Measurements from ENCODE around the gene STK40.

The STK40 gene

DNA sequence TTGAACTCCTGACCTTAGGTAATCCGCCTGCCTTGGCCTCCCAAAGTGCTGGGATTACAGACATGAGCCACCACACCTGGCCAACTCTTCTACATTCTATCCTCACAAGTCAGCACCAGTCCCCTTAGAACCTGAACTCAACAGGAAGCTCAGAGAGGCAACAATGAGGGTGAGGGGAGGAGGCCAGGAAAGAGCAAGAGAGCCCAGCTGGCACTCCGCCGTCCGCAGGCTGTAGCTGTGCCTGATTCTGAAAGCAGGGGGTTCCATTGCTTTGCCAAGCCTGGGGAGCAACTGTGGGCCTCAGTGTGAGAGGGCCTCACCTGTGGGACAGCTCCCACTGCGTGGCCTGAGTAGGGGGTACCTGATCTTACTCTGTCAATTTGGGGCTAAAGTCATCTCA lies 18.7 kb downstream of the STK40 start:
- no peak overlapping the region for H3K4me3 ChIP-seq (ENCODE audit: low read depth in 1 of 2, low read length in 2 of 2)
- peaks cover 20% of the 10 kb centered on the region for H3K4me1 ChIP-seq (ENCODE audit: insufficient read depth, low read length)
- H3K9ac ChIP-seq (ENCODE audit: low read depth, low read length): no peak overlapping the region
- DNase-seq (no peak), ATAC-seq (ENCODE audit: insufficient read depth, low read depth) (no peak)
- H3K79me2 ChIP-seq (ENCODE audit: insufficient read depth, low read length): peaks cover 17% of the 10 kb centered on the region
- H3K9me3 ChIP-seq (ENCODE audit: insufficient read depth, low read length, severe bottlenecking): no peaks in the 10 kb centered on the region
- peaks cover 12% of the 10 kb centered on the region for H4K20me1 ChIP-seq (ENCODE audit: insufficient read depth, low read length)
- no peak for TF ChIP-seq EZH2 (IDR thresholded peaks at IDR 0.05; ENCODE audit: borderline replicate concordance, low read depth, low read length, severe bottlenecking)
- TF ChIP-seq, protein P1, sequence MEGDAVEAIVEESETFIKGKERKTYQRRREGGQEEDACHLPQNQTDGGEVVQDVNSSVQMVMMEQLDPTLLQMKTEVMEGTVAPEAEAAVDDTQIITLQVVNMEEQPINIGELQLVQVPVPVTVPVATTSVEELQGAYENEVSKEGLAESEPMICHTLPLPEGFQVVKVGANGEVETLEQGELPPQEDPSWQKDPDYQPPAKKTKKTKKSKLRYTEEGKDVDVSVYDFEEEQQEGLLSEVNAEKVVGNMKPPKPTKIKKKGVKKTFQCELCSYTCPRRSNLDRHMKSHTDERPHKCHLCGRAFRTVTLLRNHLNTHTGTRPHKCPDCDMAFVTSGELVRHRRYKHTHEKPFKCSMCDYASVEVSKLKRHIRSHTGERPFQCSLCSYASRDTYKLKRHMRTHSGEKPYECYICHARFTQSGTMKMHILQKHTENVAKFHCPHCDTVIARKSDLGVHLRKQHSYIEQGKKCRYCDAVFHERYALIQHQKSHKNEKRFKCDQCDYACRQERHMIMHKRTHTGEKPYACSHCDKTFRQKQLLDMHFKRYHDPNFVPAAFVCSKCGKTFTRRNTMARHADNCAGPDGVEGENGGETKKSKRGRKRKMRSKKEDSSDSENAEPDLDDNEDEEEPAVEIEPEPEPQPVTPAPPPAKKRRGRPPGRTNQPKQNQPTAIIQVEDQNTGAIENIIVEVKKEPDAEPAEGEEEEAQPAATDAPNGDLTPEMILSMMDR (IDR thresholded peaks at IDR 0.05; ENCODE audit: borderline replicate concordance, extremely low read depth, low read length, poor library complexity, severe bottlenecking): no peak
- peaks cover 18% of the 10 kb centered on the region for H3K36me3 ChIP-seq (ENCODE audit: insufficient read depth, low read length)
- no peak overlapping the region for H3K4me2 ChIP-seq (ENCODE audit: insufficient read depth, low read length)
- H3K27me3 ChIP-seq (ENCODE audit: insufficient read depth, low read length, poor library complexity): no peaks in the 10 kb centered on the region
- no peak overlapping the region for H3K27ac ChIP-seq (ENCODE audit: low read length)
- no peak overlapping the region for H2AFZ ChIP-seq (ENCODE audit: low read depth, low read length)

DNA sequence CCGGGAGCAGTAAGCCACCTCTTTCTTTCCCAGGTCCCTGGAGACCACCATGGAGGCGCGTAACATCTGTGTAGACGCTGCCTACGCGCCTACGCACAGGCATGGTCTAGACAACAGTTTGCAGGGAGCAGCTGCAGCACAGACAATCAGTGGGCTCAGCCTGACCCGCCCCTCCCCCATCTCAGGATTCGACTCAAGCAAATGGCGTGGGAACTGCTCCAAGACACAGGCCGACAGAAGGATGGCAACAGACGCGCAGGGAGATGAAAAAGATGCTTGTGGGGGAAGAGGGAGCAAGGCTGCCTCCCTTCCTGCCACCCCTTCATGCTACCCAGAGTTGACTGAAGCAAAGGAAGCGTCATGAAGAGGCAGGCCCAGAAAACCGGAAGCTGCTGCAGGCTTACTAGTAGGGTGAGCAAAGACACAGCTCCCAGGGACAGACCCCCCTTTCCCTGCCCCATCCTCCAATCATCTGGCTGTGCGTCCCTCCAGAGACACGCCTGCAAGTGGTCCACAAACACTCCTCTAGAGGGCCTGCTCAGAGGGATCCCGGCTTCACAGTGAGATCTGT lies 19.5 kb downstream of the STK40 start:
- ATAC-seq (ENCODE audit: insufficient read depth, low read depth) (peak; percentile 91), DNase-seq (peak; percentile 85)
- Histone ChIP-seq H2AFZ (ENCODE audit: low read depth, low read length) (peak overlapping the region; percentile 76), H3K4me3 (ENCODE audit: low read depth in 1 of 2, low read length in 2 of 2) (peak overlapping the region in 1 of 2 experiments; percentile 50; a peak in 2 of 4 replicates), H3K4me2 (ENCODE audit: insufficient read depth, low read length) (peak overlapping the region; percentile 74), H4K20me1 (ENCODE audit: insufficient read depth, low read length) (peaks cover 12% of the 10 kb centered on the region), H3K9me3 (ENCODE audit: insufficient read depth, low read length, severe bottlenecking) (no peaks in the 10 kb centered on the region), H3K27ac (ENCODE audit: low read length) (peak overlapping the region; percentile 72), H3K36me3 (ENCODE audit: insufficient read depth, low read length) (peaks cover 18% of the 10 kb centered on the region), H3K27me3 (ENCODE audit: insufficient read depth, low read length, poor library complexity) (no peaks in the 10 kb centered on the region), H3K79me2 (ENCODE audit: insufficient read depth, low read length) (peaks cover 17% of the 10 kb centered on the region), H3K4me1 (ENCODE audit: insufficient read depth, low read length) (peaks cover 20% of the 10 kb centered on the region), H3K9ac (ENCODE audit: low read depth, low read length) (peak overlapping the region; percentile 42)
- TF ChIP-seq EZH2 (IDR thresholded peaks at IDR 0.05; ENCODE audit: borderline replicate concordance, low read depth, low read length, severe bottlenecking): no peak
- TF ChIP-seq, protein P1 (IDR thresholded peaks at IDR 0.05; ENCODE audit: borderline replicate concordance, extremely low read depth, low read length, poor library complexity, severe bottlenecking): peak; percentile 67

DNA sequence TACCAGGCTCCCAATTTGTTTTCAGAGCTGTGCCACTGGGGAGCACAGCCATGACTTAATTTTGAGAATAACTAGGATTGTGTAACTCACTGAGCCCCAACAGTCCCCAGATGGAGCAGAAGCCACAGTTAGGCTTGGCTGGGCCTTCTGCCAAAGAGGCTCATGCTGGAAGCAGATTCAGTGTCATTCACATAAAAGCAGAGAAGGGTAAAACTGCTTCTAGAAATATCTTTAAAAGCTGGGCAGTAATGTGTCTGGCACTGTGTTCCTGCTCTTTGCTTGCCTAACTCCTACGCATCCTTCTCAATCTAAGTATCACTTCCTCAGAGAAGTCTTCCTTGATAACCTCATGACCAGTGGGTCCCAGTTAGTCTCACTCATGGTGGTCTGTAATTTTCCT lies 20.3 kb downstream of the STK40 start:
- Histone ChIP-seq H3K27me3 (ENCODE audit: insufficient read depth, low read length, poor library complexity) (no peaks in the 10 kb centered on the region), H3K27ac (ENCODE audit: low read length) (peak overlapping the region; percentile 29; the same call in 1 of the 2 replicates), H3K9ac (ENCODE audit: low read depth, low read length) (no peak overlapping the region; the same call in 1 of the 2 replicates), H3K4me2 (ENCODE audit: insufficient read depth, low read length) (peak overlapping the region; percentile 74; the same call in 1 of the 2 replicates), H3K4me1 (ENCODE audit: insufficient read depth, low read length) (peaks cover 20% of the 10 kb centered on the region), H4K20me1 (ENCODE audit: insufficient read depth, low read length) (peaks cover 12% of the 10 kb centered on the region), H3K4me3 (ENCODE audit: low read depth in 1 of 2, low read length in 2 of 2) (no peak overlapping the region), H2AFZ (ENCODE audit: low read depth, low read length) (no peak overlapping the region), H3K36me3 (ENCODE audit: insufficient read depth, low read length) (peaks cover 24% of the 10 kb centered on the region), H3K9me3 (ENCODE audit: insufficient read depth, low read length, severe bottlenecking) (no peaks in the 10 kb centered on the region), H3K79me2 (ENCODE audit: insufficient read depth, low read length) (peaks cover 17% of the 10 kb centered on the region)
- TF ChIP-seq, protein P1 (IDR thresholded peaks at IDR 0.05; ENCODE audit: borderline replicate concordance, extremely low read depth, low read length, poor library complexity, severe bottlenecking): no peak
- TF ChIP-seq EZH2 (IDR thresholded peaks at IDR 0.05; ENCODE audit: borderline replicate concordance, low read depth, low read length, severe bottlenecking): no peak
- DNase-seq: no peak
- ATAC-seq (ENCODE audit: insufficient read depth, low read depth): no peak
